Thyroid gland (tissue), 4 donors: Measurements from ENCODE around the gene C11orf58.

Experiments used
- POLR2A ChIP-seq, 2 donors: fragments of 450-650 bp; IDR thresholded peaks; one replicate each; pipeline ENCODE4 v1.6.1; 2017; ENCODE audit warnings: antibody characterized with exemption in 2 of 2, mild to moderate bottlenecking in 2 of 2, moderate library complexity in 1 of 2
- TF ChIP-seq, protein P1 (sequence below), 6 experiments: fragments of 200-600 bp in 3 of 6; fragments of 450-650 bp in 3 of 6; sonication (generic) in 3 of 6; IDR thresholded peaks; one replicate each; pipeline ENCODE4 v1.5.1; 2016 to 2019; ENCODE audit warnings: antibody characterized with exemption in 6 of 6, mild to moderate bottlenecking in 2 of 6, inconsistent platforms in 1 of 6, moderate library complexity in 1 of 6

DNA sequence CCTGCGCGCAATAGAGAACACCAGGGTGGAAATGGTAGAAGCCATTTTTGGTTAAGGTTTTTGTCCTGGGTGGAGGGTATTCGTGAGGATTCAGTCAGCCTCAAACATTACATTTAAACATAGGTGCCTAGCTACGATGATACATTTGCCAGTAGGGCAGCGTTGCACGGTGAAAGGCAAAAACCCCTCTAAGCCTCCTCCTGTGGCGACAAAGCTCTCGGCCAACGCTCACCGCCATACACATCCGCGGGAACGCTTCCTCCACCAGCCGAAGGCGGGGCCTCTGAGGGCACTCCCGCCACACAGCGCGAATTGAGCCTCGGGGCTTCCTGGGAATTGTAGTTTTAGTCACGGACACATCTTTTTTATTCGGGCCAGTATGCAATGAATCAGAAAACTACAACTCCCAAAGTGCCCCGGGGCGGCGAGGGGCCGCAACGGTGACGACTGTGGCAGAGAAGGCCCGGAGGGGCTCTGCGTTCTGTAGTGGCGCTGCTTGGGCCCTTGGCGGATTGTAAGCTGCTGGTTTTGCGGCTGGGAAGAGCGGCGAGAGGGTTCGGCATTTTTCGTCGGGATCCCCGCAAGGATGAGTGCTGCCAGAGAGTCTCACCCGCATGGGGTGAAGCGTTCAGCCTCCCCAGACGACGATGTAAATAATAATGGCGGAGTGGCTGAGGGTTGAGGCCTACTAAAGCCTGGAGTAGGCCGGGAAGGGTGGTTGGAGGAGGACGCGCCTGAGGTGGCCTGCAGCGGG is at the start of gene C11orf58:
- TF ChIP-seq, protein P1, sequence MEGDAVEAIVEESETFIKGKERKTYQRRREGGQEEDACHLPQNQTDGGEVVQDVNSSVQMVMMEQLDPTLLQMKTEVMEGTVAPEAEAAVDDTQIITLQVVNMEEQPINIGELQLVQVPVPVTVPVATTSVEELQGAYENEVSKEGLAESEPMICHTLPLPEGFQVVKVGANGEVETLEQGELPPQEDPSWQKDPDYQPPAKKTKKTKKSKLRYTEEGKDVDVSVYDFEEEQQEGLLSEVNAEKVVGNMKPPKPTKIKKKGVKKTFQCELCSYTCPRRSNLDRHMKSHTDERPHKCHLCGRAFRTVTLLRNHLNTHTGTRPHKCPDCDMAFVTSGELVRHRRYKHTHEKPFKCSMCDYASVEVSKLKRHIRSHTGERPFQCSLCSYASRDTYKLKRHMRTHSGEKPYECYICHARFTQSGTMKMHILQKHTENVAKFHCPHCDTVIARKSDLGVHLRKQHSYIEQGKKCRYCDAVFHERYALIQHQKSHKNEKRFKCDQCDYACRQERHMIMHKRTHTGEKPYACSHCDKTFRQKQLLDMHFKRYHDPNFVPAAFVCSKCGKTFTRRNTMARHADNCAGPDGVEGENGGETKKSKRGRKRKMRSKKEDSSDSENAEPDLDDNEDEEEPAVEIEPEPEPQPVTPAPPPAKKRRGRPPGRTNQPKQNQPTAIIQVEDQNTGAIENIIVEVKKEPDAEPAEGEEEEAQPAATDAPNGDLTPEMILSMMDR (IDR thresholded peaks at IDR 0.05) = no peak
- TF ChIP-seq POLR2A (IDR thresholded peaks at IDR 0.05) = peak; percentile 60 to 93
